ENCODE results near the gene COBL. TPM values are rescaled to one million over a fixed set of nuclear protein-coding genes. Genes with fewer than 3 reads are reported as not detected.
A peak's percentile ranks its signal among the peaks of the same experiment; 100 is the strongest.

Gene COBL
- total RNA-seq, 6 experiments from 2014 or later, result 21.5 to 35.9 (median 24.6) TPM

DNA sequence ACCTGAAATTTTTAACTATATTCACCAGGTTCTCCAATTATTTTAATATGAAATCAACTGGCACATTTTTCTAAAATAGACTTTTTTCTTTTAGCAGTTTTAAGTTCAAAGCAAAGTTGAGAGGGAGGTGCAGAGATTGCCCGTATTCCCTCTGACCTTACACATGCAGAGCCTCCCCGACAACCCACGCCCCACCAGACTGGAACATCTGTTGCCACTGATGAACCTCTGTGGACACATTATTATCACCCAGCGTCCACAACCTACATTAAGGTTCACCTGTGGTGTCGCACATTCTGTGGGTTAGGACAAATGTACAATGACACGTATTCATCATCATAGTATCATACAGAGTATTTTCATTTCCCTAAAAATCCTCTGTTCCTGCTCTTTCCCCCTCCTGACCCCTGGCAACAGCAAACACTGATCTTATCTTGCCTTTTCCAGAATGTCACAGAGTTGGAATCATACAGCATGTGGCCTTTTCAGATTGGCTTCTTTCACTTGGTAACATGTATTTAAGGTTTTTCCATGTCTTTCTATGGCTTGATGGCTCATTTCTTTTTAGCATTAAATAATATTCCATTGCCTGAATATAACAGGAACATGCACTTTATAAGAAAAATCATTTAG lies 37.1 kb downstream of the COBL start:
- no peak for TF ChIP-seq POLR2A (IDR thresholded peaks at IDR 0.05)
- TF ChIP-seq, protein P1, sequence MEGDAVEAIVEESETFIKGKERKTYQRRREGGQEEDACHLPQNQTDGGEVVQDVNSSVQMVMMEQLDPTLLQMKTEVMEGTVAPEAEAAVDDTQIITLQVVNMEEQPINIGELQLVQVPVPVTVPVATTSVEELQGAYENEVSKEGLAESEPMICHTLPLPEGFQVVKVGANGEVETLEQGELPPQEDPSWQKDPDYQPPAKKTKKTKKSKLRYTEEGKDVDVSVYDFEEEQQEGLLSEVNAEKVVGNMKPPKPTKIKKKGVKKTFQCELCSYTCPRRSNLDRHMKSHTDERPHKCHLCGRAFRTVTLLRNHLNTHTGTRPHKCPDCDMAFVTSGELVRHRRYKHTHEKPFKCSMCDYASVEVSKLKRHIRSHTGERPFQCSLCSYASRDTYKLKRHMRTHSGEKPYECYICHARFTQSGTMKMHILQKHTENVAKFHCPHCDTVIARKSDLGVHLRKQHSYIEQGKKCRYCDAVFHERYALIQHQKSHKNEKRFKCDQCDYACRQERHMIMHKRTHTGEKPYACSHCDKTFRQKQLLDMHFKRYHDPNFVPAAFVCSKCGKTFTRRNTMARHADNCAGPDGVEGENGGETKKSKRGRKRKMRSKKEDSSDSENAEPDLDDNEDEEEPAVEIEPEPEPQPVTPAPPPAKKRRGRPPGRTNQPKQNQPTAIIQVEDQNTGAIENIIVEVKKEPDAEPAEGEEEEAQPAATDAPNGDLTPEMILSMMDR (IDR thresholded peaks at IDR 0.05), result no peak
- H3K4me1 ChIP-seq, result peaks cover 0 to 12% (median 3%) of the 10 kb centered on the region in 4 donors
- intact Hi-C loops (cut with DNase I), result no loop called here
- 71% methylated on average over 6 of the region's 6 CpGs for WGBS (ENCODE audit: insufficient coverage, low coverage, low lambda C conversion rate, missing lambda C conversion rate)
- no peaks in the 10 kb centered on the region for H3K36me3 ChIP-seq
- DNase-seq (no peak), ATAC-seq (peak in 2 of 4 donors; percentile 23 to 42)
- no peaks in the 10 kb centered on the region for H3K9me3 ChIP-seq
- H3K27me3 ChIP-seq, result no peaks in the 10 kb centered on the region
- H3K4me3 ChIP-seq, result no peak overlapping the region
- H3K27ac ChIP-seq, result no peak overlapping the region

DNA sequence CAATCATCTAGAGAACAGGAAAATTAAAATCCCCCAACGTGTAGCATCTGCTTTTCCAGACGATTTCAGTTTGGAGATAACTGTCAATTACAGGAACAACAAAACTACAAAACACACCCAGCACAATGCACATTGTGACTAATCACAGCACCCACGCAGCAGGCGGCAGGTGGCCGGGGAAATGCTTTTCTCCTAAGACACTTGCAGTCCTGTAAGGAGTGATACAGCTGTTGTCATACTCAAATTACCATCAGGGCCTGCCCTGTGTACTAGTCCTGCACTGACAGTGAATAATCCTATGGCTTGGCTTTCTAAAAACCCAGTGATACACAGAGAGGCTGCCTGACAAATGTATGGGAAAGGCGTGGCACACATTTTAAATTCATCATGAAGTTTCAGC lies 37.8 kb downstream of the COBL start:
- intact Hi-C loops (cut with DNase I), result no loop called here
- H3K9me3 ChIP-seq, result no peaks in the 10 kb centered on the region
- ATAC-seq (no peak), DNase-seq (no peak)
- no peaks in the 10 kb centered on the region for H3K27me3 ChIP-seq
- H3K27ac ChIP-seq, result no peak overlapping the region
- no peaks in the 10 kb centered on the region for H3K36me3 ChIP-seq
- H3K4me1 ChIP-seq, result peaks cover 0 to 12% (median 3%) of the 10 kb centered on the region in 4 donors
- H3K4me3 ChIP-seq, result no peak overlapping the region
- WGBS (ENCODE audit: insufficient coverage, low coverage, low lambda C conversion rate, missing lambda C conversion rate), result 88% methylated on average over 3 of the region's 6 CpGs
- TF ChIP-seq POLR2A (IDR thresholded peaks at IDR 0.05), result no peak
- TF ChIP-seq, protein P1 (IDR thresholded peaks at IDR 0.05), result no peak

DNA sequence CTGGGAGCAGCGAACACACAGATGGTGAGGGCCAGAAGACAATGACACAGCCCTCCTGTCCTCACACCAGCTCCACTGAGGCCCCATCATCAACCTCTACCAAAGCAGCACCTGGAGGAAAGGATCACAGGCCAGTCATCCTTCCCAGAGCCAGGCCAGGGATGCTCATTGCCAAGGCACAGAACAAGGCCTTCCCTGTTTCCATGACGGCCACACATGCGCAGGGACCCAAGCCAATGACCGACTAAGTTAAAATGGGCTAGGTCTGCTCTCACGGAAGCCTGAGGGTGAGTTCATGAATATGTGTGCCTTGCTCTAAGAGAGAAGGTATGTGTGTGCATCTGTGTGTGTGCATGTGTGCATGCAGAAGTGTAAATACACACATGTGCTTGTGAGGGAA lies 39.6 kb downstream of the COBL start:
- Histone ChIP-seq H3K36me3 (no peaks in the 10 kb centered on the region), H3K9me3 (no peaks in the 10 kb centered on the region), H3K27me3 (no peaks in the 10 kb centered on the region), H3K27ac (no peak overlapping the region), H3K4me3 (no peak overlapping the region), H3K4me1 (peaks cover 0 to 12% (median 3%) of the 10 kb centered on the region in 4 donors)
- WGBS (ENCODE audit: insufficient coverage, low coverage, low lambda C conversion rate, missing lambda C conversion rate), result 81% methylated on average over 3 of the region's 5 CpGs
- ATAC-seq (peak in 1 of 4 donors; percentile 15), DNase-seq (no peak)
- TF ChIP-seq POLR2A (IDR thresholded peaks at IDR 0.05), result no peak
- TF ChIP-seq, protein P1 (IDR thresholded peaks at IDR 0.05), result no peak
- intact Hi-C loops (cut with DNase I), result no loop called here

DNA sequence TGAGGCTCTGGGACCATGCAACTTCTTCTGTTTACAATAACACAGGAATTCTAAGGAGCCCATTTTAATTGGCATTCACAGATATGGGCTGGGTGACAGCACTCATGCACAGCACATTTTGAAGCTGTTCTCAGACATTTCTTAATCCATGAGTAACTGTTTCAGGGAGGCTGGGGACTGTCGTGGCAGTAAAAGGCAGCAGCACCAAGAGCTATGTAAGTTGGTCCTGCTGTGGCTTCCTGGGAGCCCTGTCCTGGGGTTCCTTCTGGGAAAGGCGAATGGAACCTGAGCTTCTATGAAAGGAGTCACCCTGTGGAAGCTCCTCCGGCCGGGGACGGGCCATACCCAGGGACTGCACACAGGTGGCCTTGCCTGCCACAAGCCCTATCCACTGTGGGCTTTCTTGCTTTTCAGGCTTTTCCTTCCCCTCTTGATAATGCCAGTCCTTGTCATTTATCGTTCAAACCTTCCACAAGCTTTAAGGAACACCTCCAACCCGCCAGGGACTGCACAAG lies 40.5 kb downstream of the COBL start:
- WGBS (ENCODE audit: insufficient coverage, low coverage, low lambda C conversion rate, missing lambda C conversion rate), result 61% methylated on average over 3 of the region's 7 CpGs
- no peak overlapping the region for H3K4me3 ChIP-seq
- TF ChIP-seq POLR2A (IDR thresholded peaks at IDR 0.05), result no peak
- TF ChIP-seq, protein P1 (IDR thresholded peaks at IDR 0.05), result no peak
- H3K27me3 ChIP-seq, result no peaks in the 10 kb centered on the region
- no peak overlapping the region for H3K27ac ChIP-seq
- ATAC-seq (peak in 1 of 4 donors; percentile 12), DNase-seq (no peak)
- peaks cover 0 to 12% (median 3%) of the 10 kb centered on the region in 4 donors for H3K4me1 ChIP-seq
- H3K36me3 ChIP-seq, result no peaks in the 10 kb centered on the region
- intact Hi-C loops (cut with DNase I), result no loop called here
- H3K9me3 ChIP-seq, result no peaks in the 10 kb centered on the region

Data from right lobe of liver (tissue), 6 donors.